HepG2 (cell line): ENCODE results near the gene MRPL2. TPM values are rescaled to one million over a fixed set of nuclear protein-coding genes. Genes with fewer than 3 reads are reported as not detected.

ENCODE experiments used
- CCDC6 ChIP-seq: sonication (generic); formaldehyde crosslinking; IDR thresholded peaks from 2 replicates; pipeline ENCODE4 v1.8.1; 2022; ENCODE audit warnings: mild to moderate bottlenecking, missing genetic modification reagents, moderate library complexity
- EZH2 ChIP-seq: conservative IDR thresholded peaks from 2 replicates; pipeline ENCODE4 v1.6.1; 2012; ENCODE audit warnings: mild to moderate bottlenecking, low read depth, low read length, moderate library complexity
- ISL2 ChIP-seq: sonication (generic); formaldehyde crosslinking; IDR thresholded peaks from 2 replicates; pipeline ENCODE4 v1.5.0; 2020; ENCODE audit warnings: missing genetic modification reagents
- JUN ChIP-seq: sonication (generic); formaldehyde crosslinking; IDR thresholded peaks from 2 replicates; pipeline ENCODE4 v1.4.0; 2020; ENCODE audit warnings: mild to moderate bottlenecking, missing genetic modification reagents
- KLF13 ChIP-seq: sonication (generic); formaldehyde crosslinking; IDR thresholded peaks from 2 replicates; pipeline ENCODE4 v1.4.0; 2020; ENCODE audit warnings: mild to moderate bottlenecking, missing genetic modification reagents
- KLF15 ChIP-seq: sonication (generic); formaldehyde crosslinking; IDR thresholded peaks from 2 replicates; pipeline ENCODE4 v1.8.1; 2023; ENCODE audit warnings: borderline replicate concordance, mild to moderate bottlenecking, inconsistent platforms, missing genetic modification reagents, mixed read lengths
- POLR2A ChIP-seq, 2 experiments: IDR thresholded peaks; 2 replicates each; pipeline ENCODE4 v1.6.1; 2011; ENCODE audit warnings: low read depth in 2 of 2, low read length in 2 of 2, mild to moderate bottlenecking in 1 of 2, moderate library complexity in 1 of 2; ENCODE audit not compliant: insufficient read depth in 1 of 2
- POLR2AphosphoS5 ChIP-seq: IDR thresholded peaks from 2 replicates; pipeline ENCODE4 v1.6.1; 2012; ENCODE audit warnings: low read depth, low read length
- SMARCE1 ChIP-seq: fragments of 450-650 bp; IDR thresholded peaks from 2 replicates; pipeline ENCODE4 v1.6.1; 2017; ENCODE audit warnings: borderline replicate concordance
- SNRNP70 ChIP-seq: fragments of 200-400 bp; formaldehyde crosslinking; IDR thresholded peaks from 2 replicates; pipeline ENCODE4 v1.6.1; 2017; ENCODE audit warnings: mild to moderate bottlenecking, low read depth, low read length, moderate library complexity
- THAP11 ChIP-seq: IDR thresholded peaks from 2 replicates; pipeline ENCODE4 v1.6.1; 2016; ENCODE audit warnings: missing biosample characterization, missing genetic modification reagents
- ZFP36 ChIP-seq: fragments of 150-350 bp; IDR thresholded peaks from 2 replicates; pipeline ENCODE4 v1.6.1; 2018; ENCODE audit warnings: borderline replicate concordance, low read length, low read depth; ENCODE audit not compliant: partially characterized antibody
- ZNF232 ChIP-seq: sonication (generic); formaldehyde crosslinking; IDR thresholded peaks from 2 replicates; pipeline ENCODE4 v1.4.0; 2020; ENCODE audit warnings: missing genetic modification reagents, borderline replicate concordance
- ZNF383 ChIP-seq: sonication (generic); formaldehyde crosslinking; IDR thresholded peaks from 2 replicates; pipeline ENCODE4 v1.4.0; 2020; ENCODE audit warnings: missing genetic modification reagents, mild to moderate bottlenecking, borderline replicate concordance
- ZNF501 ChIP-seq: sonication (generic); formaldehyde crosslinking; IDR thresholded peaks from 2 replicates; pipeline ENCODE4 v1.5.1; 2020; ENCODE audit warnings: mild to moderate bottlenecking, moderate library complexity, missing genetic modification reagents
- ZNF878 ChIP-seq: sonication (generic); formaldehyde crosslinking; IDR thresholded peaks from 2 replicates; pipeline ENCODE4 v1.8.1; 2023; ENCODE audit warnings: mild to moderate bottlenecking, missing genetic modification reagents, moderate library complexity
- polyA plus RNA-seq, 8 experiments: library from polyadenylated mRNA; depleted of rRNA in 3 of 8; stranded (reverse) in 7 of 8; unstranded in 1 of 8; fragments of >200 nt; fragmentation: Illumina TruSeq in 4 of 8; extraction: Trizol in 4 of 8; gene quantifications; 2 replicates each; pipeline versions ENCODE4 v1.2.1 to v1.2.3, GENCODE V29; 2011 to 2016; ENCODE audit warnings: low read depth in 4 of 8, missing spikeins in 1 of 8, mixed read lengths in 1 of 8; ENCODE audit not compliant: insufficient read depth in 1 of 8
- total RNA-seq, 5 experiments: library from RNA; depleted of rRNA; stranded (reverse); fragments of >200 nt; fragmentation: Illumina TruSeq; extraction: Trizol; gene quantifications; 2 replicates each; pipeline ENCODE4 v1.2.3, GENCODE V29; 2016; ENCODE audit warnings: low read depth in 1 of 5
- TF ChIP-seq, protein P1 (sequence below): sonication (generic); formaldehyde crosslinking; IDR thresholded peaks from 2 replicates; pipeline ENCODE4 v1.5.0; 2020; ENCODE audit warnings: missing genetic modification reagents
- TF ChIP-seq, protein P2 (sequence below): IDR thresholded peaks from 2 replicates; pipeline ENCODE4 v1.6.1; 2018; ENCODE audit warnings: missing genetic modification reagents
- TF ChIP-seq, protein P3 (sequence below): sonication (generic); formaldehyde crosslinking; IDR thresholded peaks from 2 replicates; pipeline ENCODE4 v1.4.0; 2020; ENCODE audit warnings: mild to moderate bottlenecking, missing genetic modification reagents
- TF ChIP-seq, protein P4 (sequence below), 2 experiments: sonication (generic) in 1 of 2; formaldehyde crosslinking in 1 of 2; IDR thresholded peaks; 2 replicates each; pipeline versions ENCODE4 v1.5.1 to v1.6.1; 2011 to 2020; ENCODE audit warnings: borderline replicate concordance in 1 of 2, low read depth in 1 of 2, low read length in 1 of 2, mild to moderate bottlenecking in 1 of 2, missing genetic modification reagents in 1 of 2, moderate library complexity in 1 of 2

Gene MRPL2
- total and polyA plus RNA-seq, 2 of the 13 experiments (the other 11 are each of a cell fraction or from before 2014, with no cell fraction given), result 56.8 to 65.6 TPM

DNA sequence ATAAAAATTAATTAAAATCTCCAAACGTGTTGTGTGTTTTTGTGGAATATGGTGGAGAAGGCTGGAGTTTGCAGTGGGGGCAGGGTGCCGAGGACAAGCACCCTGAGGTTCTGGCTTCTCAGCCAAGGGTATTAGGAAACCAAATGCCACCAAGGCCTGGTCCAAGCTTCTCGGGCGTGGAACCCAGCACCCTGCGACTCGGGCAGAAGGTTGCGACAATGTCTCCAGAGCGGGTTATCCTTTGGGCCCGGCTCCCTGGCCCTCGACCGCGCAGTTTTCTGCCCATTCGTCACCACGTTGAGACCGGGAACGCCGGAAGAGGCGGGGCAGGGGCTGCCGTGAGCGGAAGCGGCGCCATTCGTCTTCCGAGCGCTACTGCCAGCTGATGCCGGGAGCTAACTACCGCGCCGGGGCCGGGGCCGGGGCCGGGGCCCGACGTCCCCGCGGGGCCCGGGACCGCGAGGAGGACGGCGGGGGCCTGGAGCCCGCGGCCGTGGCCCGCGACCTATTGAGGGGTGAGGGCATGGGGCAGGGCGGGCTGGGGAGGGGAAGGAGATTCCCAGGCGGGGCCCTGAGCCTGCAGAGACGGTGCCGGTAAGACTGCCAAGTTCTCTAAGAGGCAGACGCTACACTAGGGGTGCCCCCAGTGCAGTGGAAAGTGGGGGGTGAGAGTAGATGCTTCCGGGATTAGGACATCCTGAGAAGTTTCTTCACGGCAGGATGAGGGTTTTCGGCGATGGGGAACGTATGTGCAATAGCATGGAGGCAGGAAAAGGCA is 37.8 kb downstream of the MRPL2 start, which contains the start of gene RRP36 (continued):
- 0 out of 2 replicates have a peak, but pooled peaks have one; percentile 33 for TF ChIP-seq KLF13 (CRISPR knock-in tag)
- no peak for TF ChIP-seq ZFP36
- no peak for TF ChIP-seq SNRNP70
- no peak for TF ChIP-seq EZH2
- TF ChIP-seq, protein P1, sequence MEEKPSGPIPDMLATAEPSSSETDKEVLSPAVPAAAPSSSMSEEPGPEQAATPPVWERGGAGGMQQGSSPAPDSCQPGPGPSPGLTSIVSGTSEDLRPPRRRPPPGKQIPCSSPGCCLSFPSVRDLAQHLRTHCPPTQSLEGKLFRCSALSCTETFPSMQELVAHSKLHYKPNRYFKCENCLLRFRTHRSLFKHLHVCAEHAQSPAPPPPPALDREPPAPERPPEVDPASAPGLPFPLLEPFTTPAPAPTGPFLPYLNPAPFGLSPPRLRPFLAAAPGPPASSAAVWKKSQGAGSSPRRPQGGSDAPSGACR (CRISPR knock-in tag), result peak; percentile 87; the same call in 1 of the 2 replicates
- TF ChIP-seq ISL2, result 0 out of 2 replicates have a peak, but pooled peaks have one; percentile 25
- peak; percentile 90 for TF ChIP-seq THAP11
- peak; percentile 85; the same call in 1 of the 2 replicates for TF ChIP-seq ZNF232 (CRISPR knock-in tag)
- TF ChIP-seq KLF15 (CRISPR knock-in tag), result peak; percentile 54; the same call in 1 of the 2 replicates
- peak; percentile 44; the same call in 1 of the 2 replicates for TF ChIP-seq ZNF878 (CRISPR knock-in tag)
- TF ChIP-seq CCDC6, result no peak
- TF ChIP-seq JUN, result no peak
- TF ChIP-seq, protein P2, sequence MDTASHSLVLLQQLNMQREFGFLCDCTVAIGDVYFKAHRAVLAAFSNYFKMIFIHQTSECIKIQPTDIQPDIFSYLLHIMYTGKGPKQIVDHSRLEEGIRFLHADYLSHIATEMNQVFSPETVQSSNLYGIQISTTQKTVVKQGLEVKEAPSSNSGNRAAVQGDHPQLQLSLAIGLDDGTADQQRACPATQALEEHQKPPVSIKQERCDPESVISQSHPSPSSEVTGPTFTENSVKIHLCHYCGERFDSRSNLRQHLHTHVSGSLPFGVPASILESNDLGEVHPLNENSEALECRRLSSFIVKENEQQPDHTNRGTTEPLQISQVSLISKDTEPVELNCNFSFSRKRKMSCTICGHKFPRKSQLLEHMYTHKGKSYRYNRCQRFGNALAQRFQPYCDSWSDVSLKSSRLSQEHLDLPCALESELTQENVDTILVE (CRISPR knock-in tag), result peak; percentile 86
- peak; percentile 83 to 87 for TF ChIP-seq POLR2A (IDR thresholded peaks at IDR 0.05; ENCODE audit: insufficient read depth in 1 of 2, low read depth in 2 of 2, low read length in 2 of 2)
- peak; percentile 68; the same call in 1 of the 2 replicates for TF ChIP-seq ZNF501 (CRISPR knock-in tag)
- TF ChIP-seq, protein P3, sequence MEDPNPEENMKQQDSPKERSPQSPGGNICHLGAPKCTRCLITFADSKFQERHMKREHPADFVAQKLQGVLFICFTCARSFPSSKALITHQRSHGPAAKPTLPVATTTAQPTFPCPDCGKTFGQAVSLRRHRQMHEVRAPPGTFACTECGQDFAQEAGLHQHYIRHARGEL (CRISPR knock-in tag), result peak; percentile 24; the same call in 1 of the 2 replicates
- no peak for TF ChIP-seq ZNF383
- TF ChIP-seq, protein P4, sequence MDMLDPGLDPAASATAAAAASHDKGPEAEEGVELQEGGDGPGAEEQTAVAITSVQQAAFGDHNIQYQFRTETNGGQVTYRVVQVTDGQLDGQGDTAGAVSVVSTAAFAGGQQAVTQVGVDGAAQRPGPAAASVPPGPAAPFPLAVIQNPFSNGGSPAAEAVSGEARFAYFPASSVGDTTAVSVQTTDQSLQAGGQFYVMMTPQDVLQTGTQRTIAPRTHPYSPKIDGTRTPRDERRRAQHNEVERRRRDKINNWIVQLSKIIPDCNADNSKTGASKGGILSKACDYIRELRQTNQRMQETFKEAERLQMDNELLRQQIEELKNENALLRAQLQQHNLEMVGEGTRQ (IDR thresholded peaks at IDR 0.05; ENCODE audit: low read depth, low read length), result no peak
- TF ChIP-seq, protein P4 (CRISPR knock-in tag; IDR thresholded peaks at IDR 0.05; ENCODE audit: borderline replicate concordance), result no peak
- TF ChIP-seq SMARCE1, result no peak
- peak; percentile 81 for TF ChIP-seq POLR2AphosphoS5
